T-helper 2 cell treated with Interferon-gamma antibody and Interleukin-4, amounts not matched to agents 5 μg/mL and 100 μg/mL, for 36 hours (primary cell): Measurements from ENCODE around the gene WDR87.

Source experiments
- DNase-seq: peaks from one replicate; pipeline ENCODE4 v3.0.0; 2021; ENCODE audit warnings: low spot score
- H3K27ac Mint-ChIP-seq: one replicate; pipeline ENCODE4 v1.8.0; 2021; ENCODE audit warnings: mild to moderate bottlenecking, mixed read lengths
- H3K27me3 Mint-ChIP-seq: one replicate; pipeline ENCODE4 v1.8.0; 2021; ENCODE audit warnings: low read depth, mixed read lengths
- H3K36me3 Mint-ChIP-seq: one replicate; pipeline ENCODE4 v1.8.0; 2021; ENCODE audit warnings: low read depth, mixed read lengths
- H3K4me1 Mint-ChIP-seq: one replicate; pipeline ENCODE4 v1.8.0; 2021; ENCODE audit warnings: low read depth, mixed read lengths
- H3K4me3 Mint-ChIP-seq: one replicate; pipeline ENCODE4 v1.8.0; 2022; ENCODE audit warnings: mild to moderate bottlenecking, moderate library complexity, mixed read lengths
- H3K9me3 Mint-ChIP-seq: one replicate; pipeline ENCODE4 v1.8.0; 2021; ENCODE audit warnings: mixed read lengths

Gene WDR87

GRCh38 chr19:37905946-37906868, at the start of gene WDR87:
WDR87 (minus strand) TSS chr19:37906594; CDS start chr19:37898239, 8,355 bp downstream.
- peak within 1 kb of the TSS; percentile 90 for H3K4me3 Mint-ChIP-seq
- no peaks in the 10 kb centered on the region for H3K27me3 Mint-ChIP-seq
- H3K36me3 Mint-ChIP-seq = no peaks in the 10 kb centered on the region
- peak within 1 kb of the TSS; percentile 31 for H3K27ac Mint-ChIP-seq
- DNase-seq = peak; percentile 18
- H3K4me1 Mint-ChIP-seq = peaks cover 15% of the 10 kb centered on the region
- H3K9me3 Mint-ChIP-seq = no peaks in the 10 kb centered on the region

- no peaks in the 10 kb centered on the region for H3K4me1 Mint-ChIP-seq
- no peak for DNase-seq
- no peak overlapping the region for H3K27ac Mint-ChIP-seq
- no peaks in the 10 kb centered on the region for H3K27me3 Mint-ChIP-seq
- peaks cover 10% of the 10 kb centered on the region for H3K9me3 Mint-ChIP-seq
- H3K4me3 Mint-ChIP-seq = no peak overlapping the region
- no peaks in the 10 kb centered on the region for H3K36me3 Mint-ChIP-seq
Measured at GRCh38 chr19:37955986-37956385, 49.6 kb upstream of the WDR87 start.

DNA sequence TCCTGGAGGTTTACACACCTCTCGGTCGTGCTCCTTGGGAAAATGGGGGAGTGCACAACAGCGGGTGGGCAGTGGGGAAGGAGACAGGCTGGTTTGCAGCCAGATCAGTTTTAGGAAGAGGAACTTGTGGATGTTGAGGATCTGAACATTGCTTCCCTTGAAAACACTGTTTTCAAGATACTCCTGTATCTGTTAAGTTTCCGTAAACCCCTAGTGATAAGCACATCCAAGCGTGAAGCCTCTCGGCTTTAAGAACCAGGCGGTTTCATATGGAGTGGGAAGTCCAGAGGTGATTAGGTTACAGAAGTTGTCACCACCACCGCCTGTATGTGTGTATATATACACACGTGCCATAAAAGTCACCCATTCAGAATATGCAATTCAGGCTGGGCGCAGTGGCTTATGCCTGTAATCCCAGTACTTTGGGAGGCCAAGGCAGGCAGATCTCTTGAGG, 48.1 kb upstream of the WDR87 start:
- no peak overlapping the region for H3K27ac Mint-ChIP-seq
- no peaks in the 10 kb centered on the region for H3K36me3 Mint-ChIP-seq
- no peaks in the 10 kb centered on the region for H3K27me3 Mint-ChIP-seq
- H3K4me1 Mint-ChIP-seq = no peaks in the 10 kb centered on the region
- no peak overlapping the region for H3K4me3 Mint-ChIP-seq
- DNase-seq = no peak
- H3K9me3 Mint-ChIP-seq = peaks cover 10% of the 10 kb centered on the region

GRCh38 chr19:37953918-37954303, 47.5 kb upstream of the WDR87 start:
- DNase-seq = no peak
- Mint-ChIP-seq H3K27ac (no peak overlapping the region), H3K27me3 (no peaks in the 10 kb centered on the region), H3K9me3 (peaks cover 10% of the 10 kb centered on the region), H3K4me1 (no peaks in the 10 kb centered on the region), H3K36me3 (no peaks in the 10 kb centered on the region), H3K4me3 (no peak overlapping the region)

GRCh38 chr19:37953171-37953917, 47.0 kb upstream of the WDR87 start:
- DNase-seq = no peak
- Mint-ChIP-seq H3K36me3 (no peaks in the 10 kb centered on the region), H3K9me3 (peaks cover 7% of the 10 kb centered on the region), H3K4me3 (no peak overlapping the region), H3K27ac (no peak overlapping the region), H3K4me1 (no peaks in the 10 kb centered on the region), H3K27me3 (no peaks in the 10 kb centered on the region)

DNA sequence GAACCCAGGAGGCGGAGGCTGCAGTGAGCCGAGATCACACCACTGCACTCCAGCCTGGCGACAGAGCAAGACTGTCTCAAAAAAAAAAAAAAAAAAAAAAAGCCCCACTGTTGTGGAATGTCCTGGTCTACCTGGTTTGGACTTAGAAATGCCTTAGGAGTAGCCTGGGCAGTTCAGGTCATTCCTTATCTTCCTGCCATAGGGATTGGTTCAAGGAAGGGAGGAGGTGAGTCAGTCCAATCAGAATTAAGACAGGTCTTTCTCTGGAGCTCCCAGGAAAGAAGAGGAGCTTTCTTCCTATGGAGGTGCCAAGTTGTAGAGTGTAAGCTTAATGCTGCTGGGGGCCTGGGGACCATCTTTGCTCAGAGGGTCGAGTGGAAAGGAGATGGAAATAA, 45.4 kb upstream of the WDR87 start:
- Mint-ChIP-seq H3K27ac (no peak overlapping the region), H3K4me1 (no peaks in the 10 kb centered on the region), H3K4me3 (no peak overlapping the region), H3K9me3 (peaks cover 3% of the 10 kb centered on the region), H3K36me3 (no peaks in the 10 kb centered on the region), H3K27me3 (no peaks in the 10 kb centered on the region)
- no peak for DNase-seq

- no peaks in the 10 kb centered on the region for H3K36me3 Mint-ChIP-seq
- H3K27ac Mint-ChIP-seq = no peak overlapping the region
- no peaks in the 10 kb centered on the region for H3K9me3 Mint-ChIP-seq
- no peak overlapping the region for H3K4me3 Mint-ChIP-seq
- no peak for DNase-seq
- H3K27me3 Mint-ChIP-seq = no peaks in the 10 kb centered on the region
- H3K4me1 Mint-ChIP-seq = no peaks in the 10 kb centered on the region
Measured at GRCh38 chr19:37950471-37951175, 44.2 kb upstream of the WDR87 start.

- Mint-ChIP-seq H3K27ac (no peak overlapping the region), H3K4me1 (no peaks in the 10 kb centered on the region), H3K4me3 (no peak overlapping the region), H3K27me3 (no peaks in the 10 kb centered on the region), H3K9me3 (no peaks in the 10 kb centered on the region), H3K36me3 (no peaks in the 10 kb centered on the region)
- DNase-seq = no peak
Measured at GRCh38 chr19:37948362-37948761, 42.0 kb upstream of the WDR87 start.

DNA sequence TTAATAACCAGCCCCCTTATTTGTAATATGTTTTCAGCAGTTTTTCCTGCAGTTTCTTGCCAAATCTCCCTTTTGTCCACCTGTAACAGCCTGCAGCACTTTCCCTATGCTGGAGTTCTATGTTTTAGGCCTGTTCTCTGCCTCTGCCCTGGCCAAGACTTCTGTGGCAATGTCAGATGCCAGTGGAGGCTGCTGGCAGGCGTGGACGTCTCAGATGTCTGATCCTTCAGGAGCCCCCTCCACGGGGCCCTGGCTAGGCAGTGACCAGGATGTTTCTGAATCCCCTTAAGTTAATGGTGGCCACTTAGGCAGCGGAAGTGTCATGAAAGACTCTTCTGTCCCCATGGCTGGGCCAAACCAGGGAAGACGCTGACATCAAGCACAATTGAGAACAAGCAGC, 41.4 kb upstream of the WDR87 start:
- Mint-ChIP-seq H3K9me3 (no peaks in the 10 kb centered on the region), H3K36me3 (no peaks in the 10 kb centered on the region), H3K4me3 (no peak overlapping the region), H3K27ac (no peak overlapping the region), H3K27me3 (no peaks in the 10 kb centered on the region), H3K4me1 (no peaks in the 10 kb centered on the region)
- DNase-seq = no peak

- Mint-ChIP-seq H3K9me3 (no peaks in the 10 kb centered on the region), H3K36me3 (no peaks in the 10 kb centered on the region), H3K4me1 (no peaks in the 10 kb centered on the region), H3K27me3 (no peaks in the 10 kb centered on the region), H3K4me3 (no peak overlapping the region), H3K27ac (no peak overlapping the region)
- no peak for DNase-seq
Measured at GRCh38 chr19:37946132-37946531, 39.7 kb upstream of the WDR87 start.

DNA sequence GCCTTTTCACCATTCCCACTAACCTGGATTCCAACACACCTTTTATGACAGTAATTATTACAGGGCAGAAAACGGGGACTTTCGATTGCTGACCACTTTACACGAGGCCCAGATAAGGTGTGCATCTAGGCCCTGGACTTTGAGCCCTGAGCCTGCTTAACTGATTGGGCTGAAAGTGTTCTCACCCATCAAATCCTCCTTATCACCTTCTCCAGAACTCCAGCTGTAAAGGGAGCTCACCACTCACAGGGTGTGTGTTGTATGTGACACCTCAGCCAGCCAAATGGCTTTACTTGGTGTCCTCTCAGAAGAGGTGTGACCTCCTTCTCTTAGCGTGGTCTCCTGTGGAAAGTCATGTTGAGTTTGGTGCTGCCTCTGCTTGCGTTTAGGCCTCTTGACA, 37.1 kb upstream of the WDR87 start:
- H3K27ac Mint-ChIP-seq = no peak overlapping the region
- no peaks in the 10 kb centered on the region for H3K36me3 Mint-ChIP-seq
- DNase-seq = no peak
- no peaks in the 10 kb centered on the region for H3K4me1 Mint-ChIP-seq
- peaks cover 4% of the 10 kb centered on the region for H3K9me3 Mint-ChIP-seq
- H3K27me3 Mint-ChIP-seq = no peaks in the 10 kb centered on the region
- H3K4me3 Mint-ChIP-seq = no peak overlapping the region

DNA sequence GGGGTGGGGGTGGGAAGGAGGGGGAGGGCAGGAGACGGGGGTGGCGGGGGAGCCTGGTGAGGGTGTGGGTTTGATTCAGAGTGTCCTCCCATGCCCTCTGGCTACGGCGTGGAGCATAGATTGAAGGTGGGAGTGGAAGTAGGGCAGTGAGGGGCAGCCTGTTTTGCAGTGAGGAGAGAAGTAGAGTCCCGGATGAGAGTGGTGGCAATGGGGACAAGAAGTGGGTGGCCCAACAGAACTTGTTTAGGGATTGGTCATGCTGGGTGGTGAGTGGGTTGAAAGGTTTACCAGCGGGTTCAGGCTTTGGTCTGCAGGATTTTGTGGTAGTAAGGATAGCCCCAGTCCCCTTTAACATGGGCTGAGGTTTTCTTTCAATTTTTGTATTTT, 36.1 kb upstream of the WDR87 start:
- Mint-ChIP-seq H3K27me3 (no peaks in the 10 kb centered on the region), H3K9me3 (peaks cover 4% of the 10 kb centered on the region), H3K4me3 (no peak overlapping the region), H3K36me3 (no peaks in the 10 kb centered on the region), H3K27ac (no peak overlapping the region), H3K4me1 (no peaks in the 10 kb centered on the region)
- DNase-seq = no peak

DNA sequence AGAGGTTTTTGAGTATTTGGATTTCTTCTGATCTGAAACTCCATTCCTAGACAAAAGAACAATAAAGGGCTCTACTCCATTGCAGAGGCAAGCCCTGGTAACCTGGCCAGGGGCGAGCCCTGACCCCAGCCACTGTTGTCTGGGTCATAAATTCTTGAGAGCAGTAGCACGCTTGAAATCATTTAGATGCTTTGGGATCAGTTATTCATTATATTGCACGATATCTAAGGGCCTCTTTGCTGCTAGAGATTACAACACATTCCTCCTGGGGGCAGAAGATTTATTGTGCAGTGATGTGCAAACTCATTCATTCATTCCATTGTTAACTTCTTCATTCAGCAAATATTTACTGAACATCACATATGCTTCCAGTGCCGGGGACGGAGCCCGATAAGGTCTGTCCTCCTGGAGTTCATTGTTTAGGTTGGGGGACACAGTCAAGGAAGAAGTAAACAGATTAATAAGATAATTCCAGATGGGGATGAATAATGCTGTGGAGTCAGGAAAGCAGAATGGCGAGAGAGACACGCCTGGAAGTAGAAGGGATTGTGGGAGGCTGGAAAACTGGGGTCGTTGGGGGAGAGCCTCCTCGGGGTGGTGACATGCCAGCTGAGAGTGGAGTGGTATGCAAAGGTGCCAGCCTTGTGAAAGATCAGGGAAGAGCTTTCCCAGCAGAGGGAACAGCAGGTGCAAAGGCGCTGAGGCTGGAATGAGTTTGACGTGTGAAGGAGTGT, 35.6 kb upstream of the WDR87 start:
- Mint-ChIP-seq H3K4me1 (no peaks in the 10 kb centered on the region), H3K27ac (no peak overlapping the region), H3K36me3 (no peaks in the 10 kb centered on the region), H3K27me3 (no peaks in the 10 kb centered on the region), H3K4me3 (no peak overlapping the region), H3K9me3 (peaks cover 4% of the 10 kb centered on the region)
- DNase-seq = no peak
